Measurements from ENCODE around the gene OR9G1. TPM values are rescaled to one million over a fixed set of nuclear protein-coding genes. Genes with fewer than 3 reads are reported as not detected.

Gene OR9G1
- total RNA-seq, 1 donor from 2014 or later: not detected

GRCh38 chr11:56693428-56693827 lies 5.5 kb upstream of the OR9G1 start:
- no peak overlapping the region for H3K4me3 Mint-ChIP-seq
- H3K27ac Mint-ChIP-seq (ENCODE audit: unreplicated experiment): no peak overlapping the region
- no peak for DNase-seq (ENCODE audit: low read depth, low spot score)
- TF ChIP-seq CTCF (conservative IDR thresholded peaks at IDR 0.05): no peak
- H3K4me1 Mint-ChIP-seq: no peaks in the 10 kb centered on the region
- H3K27me3 Mint-ChIP-seq (ENCODE audit: low read depth): peaks cover 5% of the 10 kb centered on the region
- no peaks in the 10 kb centered on the region for H3K9me3 Mint-ChIP-seq
- no peaks in the 10 kb centered on the region for H3K36me3 Mint-ChIP-seq (ENCODE audit: low read depth)

DNA sequence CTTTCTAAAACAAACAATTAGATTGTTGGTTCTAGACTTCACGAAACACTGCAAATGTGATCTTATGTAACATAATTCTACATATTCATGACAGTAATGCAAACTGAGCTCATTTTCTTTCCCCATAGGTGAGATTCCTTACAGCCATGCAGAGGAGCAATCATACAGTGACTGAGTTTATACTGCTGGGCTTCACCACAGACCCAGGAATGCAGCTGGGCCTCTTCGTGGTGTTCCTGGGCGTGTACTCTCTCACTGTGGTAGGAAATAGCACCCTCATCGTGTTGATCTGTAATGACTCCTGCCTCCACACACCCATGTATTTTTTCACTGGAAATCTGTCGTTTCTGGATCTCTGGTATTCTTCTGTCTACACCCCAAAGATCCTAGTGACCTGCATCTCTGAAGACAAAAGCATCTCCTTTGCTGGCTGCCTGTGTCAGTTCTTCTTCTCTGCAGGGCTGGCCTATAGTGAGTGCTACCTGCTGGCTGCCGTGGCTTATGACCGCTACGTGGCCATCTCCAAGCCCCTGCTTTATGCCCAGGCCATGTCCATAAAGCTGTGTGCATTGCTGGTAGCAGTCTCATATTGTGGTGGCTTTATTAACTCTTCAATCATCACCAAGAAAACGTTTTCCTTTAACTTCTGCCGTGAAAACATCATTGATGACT lies 1.5 kb downstream of the OR9G1 start:
- Mint-ChIP-seq H3K36me3 (ENCODE audit: low read depth) (no peaks in the 10 kb centered on the region), H3K27me3 (ENCODE audit: low read depth) (no peaks in the 10 kb centered on the region), H3K4me1 (no peaks in the 10 kb centered on the region), H3K27ac (ENCODE audit: unreplicated experiment) (no peak overlapping the region), H3K4me3 (no peak overlapping the region), H3K9me3 (no peaks in the 10 kb centered on the region)
- TF ChIP-seq CTCF (conservative IDR thresholded peaks at IDR 0.05): no peak
- DNase-seq (ENCODE audit: low read depth, low spot score): no peak

DNA sequence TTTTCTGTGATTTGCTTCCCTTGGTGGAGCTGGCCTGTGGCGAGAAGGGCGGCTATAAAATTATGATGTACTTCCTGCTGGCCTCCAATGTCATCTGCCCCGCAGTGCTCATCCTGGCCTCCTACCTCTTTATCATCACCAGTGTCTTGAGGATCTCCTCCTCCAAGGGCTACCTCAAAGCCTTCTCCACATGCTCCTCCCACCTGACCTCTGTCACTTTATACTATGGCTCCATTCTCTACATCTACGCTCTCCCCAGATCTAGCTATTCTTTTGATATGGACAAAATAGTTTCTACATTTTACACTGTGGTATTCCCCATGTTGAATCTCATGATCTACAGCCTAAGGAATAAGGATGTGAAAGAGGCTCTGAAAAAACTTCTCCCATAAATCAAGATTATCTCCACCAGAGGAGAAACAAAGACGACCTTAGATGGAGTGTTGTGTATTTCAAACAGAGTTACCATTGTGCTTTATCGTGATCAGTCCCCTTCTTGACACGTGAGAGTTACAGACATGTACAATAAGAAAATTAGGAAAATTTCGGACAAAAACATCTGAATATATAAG lies 2.1 kb downstream of the OR9G1 start:
- H3K9me3 Mint-ChIP-seq: peaks cover 3% of the 10 kb centered on the region
- DNase-seq (ENCODE audit: low read depth, low spot score): no peak
- H3K36me3 Mint-ChIP-seq (ENCODE audit: low read depth): no peaks in the 10 kb centered on the region
- no peak overlapping the region for H3K4me3 Mint-ChIP-seq
- H3K4me1 Mint-ChIP-seq: no peaks in the 10 kb centered on the region
- TF ChIP-seq CTCF (conservative IDR thresholded peaks at IDR 0.05): no peak
- H3K27ac Mint-ChIP-seq (ENCODE audit: unreplicated experiment): no peak overlapping the region
- no peaks in the 10 kb centered on the region for H3K27me3 Mint-ChIP-seq (ENCODE audit: low read depth)

DNA sequence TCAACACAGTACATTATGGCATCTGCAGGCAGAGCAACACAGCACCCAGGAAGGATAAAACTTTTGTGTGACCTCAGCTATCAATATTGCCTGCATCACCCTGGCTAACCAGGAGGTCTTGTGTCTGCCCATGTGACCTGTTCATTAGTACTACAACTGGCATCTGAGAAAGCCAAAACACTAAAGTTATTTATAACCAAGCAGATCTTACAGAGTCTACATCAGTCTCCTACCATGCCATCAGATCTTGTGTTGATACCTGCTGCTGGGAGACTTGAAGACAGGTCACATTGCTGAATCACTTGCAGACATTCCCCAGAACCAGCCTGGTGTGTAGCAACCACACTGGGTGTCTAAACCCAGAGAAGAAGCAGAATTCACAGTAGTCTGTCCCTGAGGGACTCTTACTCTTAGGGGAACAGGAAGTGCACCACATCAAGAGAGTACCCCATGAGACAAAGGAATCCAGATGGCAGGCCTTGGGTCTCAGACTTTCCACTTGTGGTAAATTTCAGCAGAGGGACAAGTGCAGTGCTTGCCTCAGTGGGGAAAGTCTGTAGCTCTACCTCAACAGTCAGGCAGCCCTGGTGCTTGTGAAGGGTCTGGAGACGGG lies 7.0 kb downstream of the OR9G1 start:
- Mint-ChIP-seq H3K4me1 (no peaks in the 10 kb centered on the region), H3K4me3 (no peak overlapping the region), H3K27ac (ENCODE audit: unreplicated experiment) (peak overlapping the region; percentile 72), H3K36me3 (ENCODE audit: low read depth) (no peaks in the 10 kb centered on the region), H3K27me3 (ENCODE audit: low read depth) (no peaks in the 10 kb centered on the region), H3K9me3 (peaks cover 3% of the 10 kb centered on the region)
- TF ChIP-seq CTCF (conservative IDR thresholded peaks at IDR 0.05): no peak
- no peak for DNase-seq (ENCODE audit: low read depth, low spot score)

DNA sequence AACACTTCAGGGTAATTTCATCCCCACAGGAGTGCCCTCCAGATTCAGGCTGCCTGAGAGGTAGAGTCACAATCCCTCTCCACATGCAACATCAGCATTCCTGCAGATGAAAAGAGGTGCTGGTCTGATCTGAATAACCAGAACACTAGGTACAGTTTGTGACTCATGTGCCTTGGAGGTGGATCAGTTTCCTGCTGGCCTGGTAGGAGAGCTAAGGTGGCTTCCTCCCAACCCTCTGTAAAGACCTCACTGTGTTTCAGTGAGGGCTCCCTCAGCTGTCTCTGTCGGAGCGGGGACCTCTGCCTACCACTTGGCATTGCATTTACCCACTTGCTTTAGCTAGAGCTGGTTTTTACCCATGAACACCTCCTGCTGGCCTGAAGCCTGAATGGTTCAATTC lies 7.6 kb downstream of the OR9G1 start:
- H3K27ac Mint-ChIP-seq (ENCODE audit: unreplicated experiment): no peak overlapping the region
- DNase-seq (ENCODE audit: low read depth, low spot score): no peak
- H3K4me3 Mint-ChIP-seq: no peak overlapping the region
- peaks cover 7% of the 10 kb centered on the region for H3K9me3 Mint-ChIP-seq
- TF ChIP-seq CTCF (conservative IDR thresholded peaks at IDR 0.05): no peak
- no peaks in the 10 kb centered on the region for H3K4me1 Mint-ChIP-seq
- H3K27me3 Mint-ChIP-seq (ENCODE audit: low read depth): no peaks in the 10 kb centered on the region
- no peaks in the 10 kb centered on the region for H3K36me3 Mint-ChIP-seq (ENCODE audit: low read depth)
